GM12892 (cell line): ENCODE measurements around the gene LSM8.

ENCODE experiments used
- POLR2A ChIP-seq: IDR thresholded peaks from 2 replicates; pipeline ENCODE4 v1.6.1; 2011; ENCODE audit warnings: low read depth, low read length, control low read depth
- POLR2AphosphoS5 ChIP-seq: IDR thresholded peaks from 2 replicates; pipeline ENCODE4 v1.6.1; 2011; ENCODE audit warnings: low read depth, low read length, control low read depth
- TAF1 ChIP-seq: IDR thresholded peaks from 2 replicates; pipeline ENCODE4 v1.6.1; 2011; ENCODE audit warnings: low read depth, mild to moderate bottlenecking, control low read depth, low read length, borderline replicate concordance

DNA sequence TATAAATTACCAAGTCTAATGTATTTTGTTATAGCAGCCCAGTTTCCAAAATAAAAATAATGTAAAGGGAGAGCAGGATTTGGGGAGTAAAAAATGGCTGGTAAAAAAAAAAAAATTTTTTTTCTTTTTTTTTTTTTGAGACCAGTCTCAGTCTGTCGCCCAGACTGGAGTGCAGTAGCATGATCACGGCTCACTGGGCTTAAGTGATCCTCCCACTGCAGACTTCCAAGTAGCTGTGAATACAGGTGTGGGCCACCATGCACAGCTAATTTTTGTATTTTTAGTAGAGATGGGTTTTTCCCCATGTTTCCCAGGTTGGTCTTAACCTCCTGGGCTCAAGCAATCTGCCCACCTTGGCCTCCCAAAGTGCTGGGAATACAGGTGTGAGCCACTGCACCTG, 4.8 kb upstream of the LSM8 start:
- no peak for TF ChIP-seq POLR2A
- TF ChIP-seq POLR2AphosphoS5: no peak
- TF ChIP-seq TAF1: no peak
